Measurements from ENCODE around the gene KRTAP19-5.

The KRTAP19-5 gene

DNA sequence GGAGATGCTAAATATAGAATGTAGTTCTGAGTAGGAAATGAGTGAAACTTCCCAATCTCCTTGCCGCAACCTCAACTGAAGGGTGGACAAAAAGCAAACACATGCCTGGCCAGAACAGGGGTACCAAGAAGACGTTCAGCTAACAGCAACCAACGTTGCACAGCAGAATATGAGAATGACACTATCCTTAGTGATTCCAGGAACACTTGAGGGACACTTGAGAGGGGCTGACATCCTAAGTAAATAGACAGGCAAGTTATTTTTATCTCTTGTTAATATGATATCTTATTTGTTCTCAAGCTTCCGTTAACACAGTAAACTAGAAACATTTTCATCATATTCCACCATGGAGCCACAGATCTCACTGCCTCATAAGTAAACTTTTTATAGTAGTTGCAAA is 22.7 kb downstream of the KRTAP19-5 start:
- no peak overlapping the region for H3K4me3 ChIP-seq (ENCODE audit: low read depth, low read length)
- in situ Hi-C loops (cut with HindIII; ENCODE audit: low pct_ligation_motif_present, low sequenced_read_pairs): no loop called here
- no peak for DNase-seq

DNA sequence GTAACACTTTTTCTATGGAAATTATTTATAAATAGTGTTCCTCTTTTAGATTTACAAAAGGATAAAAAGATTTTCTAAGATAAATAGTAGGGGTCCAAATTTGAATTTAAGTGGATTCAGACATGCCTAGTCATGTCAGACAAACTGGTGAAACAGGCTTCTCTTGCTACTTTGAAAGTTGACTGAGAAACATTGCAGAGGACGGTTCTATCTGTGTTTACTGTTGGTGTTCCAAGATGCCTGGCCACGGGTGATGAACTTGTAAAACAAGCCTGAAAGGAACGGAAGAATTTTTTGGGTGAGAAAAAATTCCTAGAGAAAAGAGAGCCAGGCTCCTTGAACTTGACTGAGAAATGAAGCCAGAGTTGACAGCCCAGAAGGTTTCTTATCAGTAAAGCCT is 23.9 kb downstream of the KRTAP19-5 start:
- no peak overlapping the region for H3K4me3 ChIP-seq (ENCODE audit: low read depth, low read length)
- H3K36me3 ChIP-seq (replicated peaks): no peaks in the 10 kb centered on the region
- in situ Hi-C loops (cut with HindIII; ENCODE audit: low pct_ligation_motif_present, low sequenced_read_pairs): no loop called here
- no peak for DNase-seq
- no peaks in the 10 kb centered on the region for H3K27me3 ChIP-seq (replicated peaks)
- no peak overlapping the region for H3K27ac ChIP-seq
- TF ChIP-seq, protein P1, sequence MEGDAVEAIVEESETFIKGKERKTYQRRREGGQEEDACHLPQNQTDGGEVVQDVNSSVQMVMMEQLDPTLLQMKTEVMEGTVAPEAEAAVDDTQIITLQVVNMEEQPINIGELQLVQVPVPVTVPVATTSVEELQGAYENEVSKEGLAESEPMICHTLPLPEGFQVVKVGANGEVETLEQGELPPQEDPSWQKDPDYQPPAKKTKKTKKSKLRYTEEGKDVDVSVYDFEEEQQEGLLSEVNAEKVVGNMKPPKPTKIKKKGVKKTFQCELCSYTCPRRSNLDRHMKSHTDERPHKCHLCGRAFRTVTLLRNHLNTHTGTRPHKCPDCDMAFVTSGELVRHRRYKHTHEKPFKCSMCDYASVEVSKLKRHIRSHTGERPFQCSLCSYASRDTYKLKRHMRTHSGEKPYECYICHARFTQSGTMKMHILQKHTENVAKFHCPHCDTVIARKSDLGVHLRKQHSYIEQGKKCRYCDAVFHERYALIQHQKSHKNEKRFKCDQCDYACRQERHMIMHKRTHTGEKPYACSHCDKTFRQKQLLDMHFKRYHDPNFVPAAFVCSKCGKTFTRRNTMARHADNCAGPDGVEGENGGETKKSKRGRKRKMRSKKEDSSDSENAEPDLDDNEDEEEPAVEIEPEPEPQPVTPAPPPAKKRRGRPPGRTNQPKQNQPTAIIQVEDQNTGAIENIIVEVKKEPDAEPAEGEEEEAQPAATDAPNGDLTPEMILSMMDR (IDR thresholded peaks at IDR 0.05; ENCODE audit: low read depth, low read length, missing control alignments): no peak

More for the DNA sequence above, 22.7 kb downstream of the KRTAP19-5 start:
- TF ChIP-seq, protein P1 (IDR thresholded peaks at IDR 0.05; ENCODE audit: low read depth, low read length, missing control alignments): no peak
- Histone ChIP-seq H3K36me3 (replicated peaks) (no peaks in the 10 kb centered on the region), H3K27ac (no peak overlapping the region), H3K27me3 (replicated peaks) (no peaks in the 10 kb centered on the region)

DNA sequence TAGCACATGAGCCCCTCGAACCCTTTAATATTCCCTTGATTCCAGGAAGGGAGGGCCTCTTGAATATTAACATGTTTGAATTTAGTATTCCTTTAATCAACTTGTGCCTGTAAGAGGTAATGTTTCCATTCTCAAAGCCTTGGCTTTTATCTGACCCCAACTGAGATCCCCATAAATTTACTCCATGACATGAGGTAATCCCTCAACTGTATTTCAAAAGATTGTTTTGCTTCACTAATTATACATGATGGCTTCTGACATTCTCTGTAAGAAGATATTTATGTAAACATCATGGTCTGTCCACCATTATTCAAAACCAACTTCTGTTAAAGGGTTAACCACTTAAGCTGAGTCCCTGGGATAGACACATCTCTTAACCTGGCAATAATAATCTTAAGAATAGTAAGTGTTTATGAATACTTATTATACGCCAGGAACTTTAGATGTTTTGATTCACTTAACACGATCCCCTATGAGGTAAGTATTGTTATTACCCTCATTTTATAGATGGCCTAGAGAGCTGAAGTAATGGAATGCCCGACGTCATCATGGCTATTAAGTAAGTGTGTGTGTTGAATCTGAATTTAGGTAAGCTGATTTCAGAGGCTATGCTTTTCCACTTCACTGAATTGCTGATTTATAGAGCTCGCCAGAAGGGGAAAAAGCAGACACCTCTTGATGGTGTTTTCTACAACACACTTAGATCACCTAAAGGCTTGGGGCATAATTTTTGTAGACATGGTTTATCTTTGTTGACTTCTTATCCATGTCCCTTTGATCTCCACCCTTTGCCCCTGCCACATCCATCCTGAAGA is 32.8 kb downstream of the KRTAP19-5 start:
- Histone ChIP-seq H3K27me3 (replicated peaks) (no peaks in the 10 kb centered on the region), H3K4me3 (ENCODE audit: low read depth, low read length) (no peak overlapping the region), H3K27ac (no peak overlapping the region), H3K36me3 (replicated peaks) (no peaks in the 10 kb centered on the region)
- TF ChIP-seq, protein P1 (IDR thresholded peaks at IDR 0.05; ENCODE audit: low read depth, low read length, missing control alignments): no peak
- in situ Hi-C loops (cut with HindIII; ENCODE audit: low pct_ligation_motif_present, low sequenced_read_pairs): no loop called here
- DNase-seq: no peak

DNA sequence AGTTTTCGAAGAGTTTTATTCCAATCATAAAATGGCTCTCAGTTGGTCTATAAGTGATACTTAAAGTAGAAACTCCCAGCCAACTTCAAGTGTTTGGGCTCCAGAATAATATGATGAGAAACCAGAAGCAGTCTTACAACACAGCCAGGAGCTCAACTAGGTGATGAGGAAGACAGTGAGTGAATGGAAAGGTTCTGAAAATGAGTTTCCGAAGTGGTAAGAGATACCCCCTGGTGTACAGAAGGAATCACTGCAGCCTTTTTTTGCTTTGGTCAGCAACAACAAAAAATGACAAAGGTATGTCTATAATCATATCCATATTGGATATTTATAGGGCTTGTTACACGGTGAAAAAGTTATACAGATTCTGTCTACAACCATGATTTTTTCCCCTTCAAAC is 38.2 kb downstream of the KRTAP19-5 start:
- Histone ChIP-seq H3K27ac (no peak overlapping the region), H3K27me3 (replicated peaks) (no peaks in the 10 kb centered on the region), H3K36me3 (replicated peaks) (no peaks in the 10 kb centered on the region), H3K4me3 (ENCODE audit: low read depth, low read length) (no peak overlapping the region)
- no peak for DNase-seq
- in situ Hi-C loops (cut with HindIII; ENCODE audit: low pct_ligation_motif_present, low sequenced_read_pairs): no loop called here
- TF ChIP-seq, protein P1 (IDR thresholded peaks at IDR 0.05; ENCODE audit: low read depth, low read length, missing control alignments): peak; percentile 48
